Large intestine (tissue), 3 donors: ENCODE data around the gene ANKS3. TPM values are rescaled to one million over a fixed set of nuclear protein-coding genes. Genes with fewer than 3 reads are reported as not detected.

Experiments
- DNase-seq, 2 donors: peaks; one replicate each; pipeline versions ENCODE4 v3.0.0 to v3.0.0-alpha.2; 2013
- H3K27ac ChIP-seq: one replicate; pipeline ENCODE4 v1.5.1; 2013; ENCODE audit warnings: low read length
- H3K27me3 ChIP-seq: 2 replicates; pipeline ENCODE4 v1.6.1; 2013; ENCODE audit warnings: low read length; ENCODE audit not compliant: control insufficient read depth, insufficient read depth
- H3K36me3 ChIP-seq: 2 replicates; pipeline ENCODE4 v1.6.1; 2013; ENCODE audit warnings: low read length; ENCODE audit not compliant: control insufficient read depth, insufficient read depth
- H3K4me1 ChIP-seq: one replicate; pipeline ENCODE4 v1.6.1; 2013; ENCODE audit warnings: low read length; ENCODE audit not compliant: control insufficient read depth, insufficient read depth
- H3K4me3 ChIP-seq: one replicate; pipeline ENCODE4 v1.5.1; 2013; ENCODE audit warnings: low read length
- H3K9me3 ChIP-seq: one replicate; pipeline ENCODE4 v1.6.1; 2013; ENCODE audit warnings: mild to moderate bottlenecking, low read depth, low read length, moderate library complexity; ENCODE audit not compliant: control insufficient read depth
- WGBS: methylation state at CpG from one replicate; pipeline ENCODE4 v1.1.5; 2013; ENCODE audit warnings: low lambda C conversion rate; ENCODE audit not compliant: insufficient coverage; 5-methylcytosine and 5-hydroxymethylcytosine counted together
- polyA plus RNA-seq: library from polyadenylated mRNA; unstranded; fragments of 120-200 nt; gene quantifications from one replicate; pipeline ENCODE4 v1.2.1, GENCODE V29; 2013

Gene ANKS3
- polyA plus RNA-seq, 1 donor = 19.8 TPM

DNA sequence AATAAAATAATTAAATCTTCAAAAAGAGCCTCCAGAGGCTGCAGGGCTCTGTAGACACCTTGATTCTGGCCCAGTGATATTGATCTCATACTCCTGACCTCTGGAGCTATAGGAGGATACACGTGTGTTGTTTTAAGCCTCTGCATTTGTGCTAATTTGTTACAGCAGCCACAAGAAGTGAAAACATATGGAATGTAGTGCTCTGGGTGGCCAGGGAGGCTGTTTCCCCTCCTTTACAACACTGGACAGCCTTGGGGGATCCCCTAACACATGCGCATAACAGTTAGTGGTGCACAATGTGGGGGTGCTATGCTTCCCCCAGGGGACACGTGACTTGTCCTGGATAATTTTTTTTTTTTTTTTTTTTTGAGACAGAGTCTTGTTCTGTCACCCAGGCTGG lies 37.6 kb upstream of the ANKS3 start:
- Histone ChIP-seq H3K27me3 (no peaks in the 10 kb centered on the region), H3K36me3 (no peaks in the 10 kb centered on the region), H3K9me3 (no peaks in the 10 kb centered on the region), H3K4me1 (peaks cover 10% of the 10 kb centered on the region), H3K4me3 (no peak overlapping the region), H3K27ac (no peak overlapping the region)
- DNase-seq = no peak
- WGBS = no CpG with 5 or more reads among the region's 3 CpGs

GRCh38 chr16:4769306-4769638 lies 35.2 kb upstream of the ANKS3 start:
- H3K27me3 ChIP-seq = no peaks in the 10 kb centered on the region
- H3K4me1 ChIP-seq = peaks cover 19% of the 10 kb centered on the region
- WGBS = 100% methylated on average over 1 of the region's 7 CpGs
- H3K9me3 ChIP-seq = no peaks in the 10 kb centered on the region
- H3K36me3 ChIP-seq = peaks cover 3% of the 10 kb centered on the region
- peak overlapping the region; percentile 63 for H3K4me3 ChIP-seq
- H3K27ac ChIP-seq = no peak overlapping the region
- DNase-seq = no peak

- peak overlapping the region; percentile 79 for H3K27ac ChIP-seq
- no peaks in the 10 kb centered on the region for H3K9me3 ChIP-seq
- WGBS = no CpG with 5 or more reads among the region's 48 CpGs
- H3K4me1 ChIP-seq = peaks cover 19% of the 10 kb centered on the region
- no peaks in the 10 kb centered on the region for H3K27me3 ChIP-seq
- peaks cover 7% of the 10 kb centered on the region for H3K36me3 ChIP-seq
- DNase-seq = peak; percentile 96 to 97
- H3K4me3 ChIP-seq = peak overlapping the region; percentile 63
Measured at GRCh38 chr16:4768549-4769305, 34.7 kb upstream of the ANKS3 start.

DNA sequence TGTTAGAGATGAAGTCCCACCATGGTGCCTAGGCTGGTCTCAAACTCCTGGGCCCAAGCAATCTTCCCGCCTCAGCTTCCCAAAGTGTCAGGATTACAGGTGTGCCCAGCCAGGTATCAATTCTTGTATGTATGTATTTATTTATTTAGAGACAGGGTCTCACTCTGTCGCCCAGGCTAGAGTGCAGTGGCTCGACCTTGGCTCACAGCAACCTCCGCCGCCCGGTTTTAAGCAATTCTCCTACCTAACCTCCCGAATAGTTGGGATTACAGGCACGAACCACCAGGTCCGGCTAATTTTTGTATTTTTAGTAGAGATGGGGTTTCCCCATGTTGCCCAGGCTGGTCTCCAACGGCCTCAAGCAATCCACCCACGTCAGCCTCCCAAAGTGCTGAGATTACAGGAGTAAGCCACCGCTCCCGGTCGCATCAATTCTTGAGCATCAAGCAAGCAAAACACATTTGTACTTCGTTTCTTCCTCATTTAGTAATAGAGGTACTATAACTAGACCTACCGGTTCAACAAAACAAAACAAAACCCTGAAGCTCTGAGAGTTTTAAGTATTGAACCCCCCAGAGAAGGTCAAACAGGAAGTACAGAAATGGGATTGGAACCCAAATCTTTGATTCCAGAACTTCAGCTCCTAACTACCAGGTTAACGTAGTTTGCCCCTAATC lies 33.9 kb upstream of the ANKS3 start:
- H3K36me3 ChIP-seq = peaks cover 15% of the 10 kb centered on the region
- WGBS = 100% methylated on average over 1 of the region's 17 CpGs
- H3K9me3 ChIP-seq = no peaks in the 10 kb centered on the region
- DNase-seq = no peak
- H3K4me3 ChIP-seq = peak overlapping the region; percentile 63
- H3K27me3 ChIP-seq = no peaks in the 10 kb centered on the region
- H3K4me1 ChIP-seq = peaks cover 19% of the 10 kb centered on the region
- peak overlapping the region; percentile 79 for H3K27ac ChIP-seq

- 0% methylated on average over 1 of the region's 72 CpGs for WGBS
- Histone ChIP-seq H3K4me1 (peaks cover 19% of the 10 kb centered on the region), H3K27ac (peak within 1 kb of the TSS; percentile 79), H3K9me3 (no peaks in the 10 kb centered on the region), H3K36me3 (peaks cover 24% of the 10 kb centered on the region), H3K27me3 (no peaks in the 10 kb centered on the region), H3K4me3 (peak within 1 kb of the TSS; percentile 75)
- peak; percentile 97 to 98 for DNase-seq
Measured at GRCh38 chr16:4766875-4767628, 33.0 kb upstream of the ANKS3 start, which contains the start of gene ZNF500. ZNF500 (minus strand) TSS chr16:4767162; CDS start chr16:4765978, 1,184 bp downstream.

GRCh38 chr16:4765511-4766474 lies 31.7 kb upstream of the ANKS3 start:
- H3K27me3 ChIP-seq = no peaks in the 10 kb centered on the region
- WGBS = no CpG with 5 or more reads among the region's 26 CpGs
- peak overlapping the region; percentile 8 for H3K27ac ChIP-seq
- DNase-seq = no peak
- H3K9me3 ChIP-seq = no peaks in the 10 kb centered on the region
- peaks cover 19% of the 10 kb centered on the region for H3K4me1 ChIP-seq
- H3K36me3 ChIP-seq = peaks cover 31% of the 10 kb centered on the region
- peak overlapping the region; percentile 75 for H3K4me3 ChIP-seq

DNA sequence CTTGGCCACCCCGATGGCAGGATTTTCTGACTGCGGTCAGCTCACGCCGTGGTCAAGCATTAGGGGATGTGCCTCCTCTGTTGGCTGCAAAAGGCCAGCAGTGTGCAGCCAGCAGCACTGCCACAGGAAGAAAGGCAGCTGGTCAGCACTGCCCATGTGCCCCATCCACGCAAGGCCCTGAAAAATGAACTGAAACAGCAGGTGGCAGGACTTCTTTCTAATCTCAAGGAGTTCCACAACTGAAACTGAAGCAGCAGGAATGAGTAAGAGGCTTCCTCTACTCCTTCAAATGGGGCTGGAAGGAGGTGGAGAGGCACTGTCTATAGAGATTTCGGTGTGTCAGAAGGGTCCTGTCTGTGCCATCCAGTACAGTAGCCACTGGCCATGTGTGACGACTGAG lies 29.7 kb upstream of the ANKS3 start:
- Histone ChIP-seq H3K27ac (no peak overlapping the region), H3K4me1 (peaks cover 14% of the 10 kb centered on the region), H3K27me3 (no peaks in the 10 kb centered on the region), H3K4me3 (no peak overlapping the region), H3K36me3 (peaks cover 48% of the 10 kb centered on the region), H3K9me3 (no peaks in the 10 kb centered on the region)
- DNase-seq = no peak
- 100% methylated on average over 1 of the region's 7 CpGs for WGBS

GRCh38 chr16:4762205-4762604 lies 28.1 kb upstream of the ANKS3 start:
- no peaks in the 10 kb centered on the region for H3K9me3 ChIP-seq
- peaks cover 56% of the 10 kb centered on the region for H3K36me3 ChIP-seq
- WGBS = no CpG with 5 or more reads among the region's 9 CpGs
- H3K27ac ChIP-seq = no peak overlapping the region
- H3K4me3 ChIP-seq = no peak overlapping the region
- peaks cover 9% of the 10 kb centered on the region for H3K4me1 ChIP-seq
- no peak for DNase-seq
- no peaks in the 10 kb centered on the region for H3K27me3 ChIP-seq

DNA sequence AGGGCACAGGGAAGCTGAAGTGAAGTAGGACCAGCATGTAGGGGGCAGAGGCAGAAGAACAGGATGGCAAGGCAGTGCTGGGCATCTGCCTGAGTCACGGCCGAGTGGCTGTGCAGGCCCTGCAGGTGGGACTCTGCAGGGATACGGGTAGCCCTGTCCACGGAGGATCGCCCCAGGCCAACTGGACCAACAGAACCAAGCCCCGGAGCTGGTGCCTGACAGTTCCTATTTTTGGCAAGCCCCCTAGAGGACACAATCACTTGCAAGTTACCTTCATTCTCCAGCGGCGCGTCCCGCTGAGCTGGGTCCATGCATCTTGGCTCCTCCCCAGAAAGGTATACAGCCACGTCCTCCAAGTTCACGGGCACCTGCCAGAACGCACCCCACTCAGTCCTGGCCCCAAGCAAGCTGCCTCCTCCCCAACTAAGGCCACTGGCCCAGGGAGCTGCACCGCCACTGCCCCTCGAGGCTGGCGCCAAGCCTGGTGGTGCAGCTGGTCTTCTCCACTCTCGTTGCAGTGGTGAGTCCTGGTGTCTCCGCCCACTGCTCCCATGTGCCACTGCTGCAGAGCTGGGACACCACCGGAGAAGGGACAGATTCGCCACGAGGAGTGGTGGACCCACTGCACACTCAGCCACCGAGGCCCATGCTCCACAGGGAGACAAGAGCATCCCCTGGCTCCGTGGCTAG lies 26.3 kb upstream of the ANKS3 start:
- DNase-seq = no peak
- H3K9me3 ChIP-seq = no peaks in the 10 kb centered on the region
- no peaks in the 10 kb centered on the region for H3K27me3 ChIP-seq
- no peak overlapping the region for H3K4me3 ChIP-seq
- peaks cover 64% of the 10 kb centered on the region for H3K36me3 ChIP-seq
- no peak overlapping the region for H3K27ac ChIP-seq
- peaks cover under 1% of the 10 kb centered on the region for H3K4me1 ChIP-seq
- no CpG with 5 or more reads among the region's 23 CpGs for WGBS
